GM12864 (cell line): ENCODE measurements around the gene IL6R.
A peak's percentile ranks its signal among the peaks of the same experiment; 100 is the strongest.

Source experiments
- DNase-seq: peaks from one replicate; pipeline ENCODE4 v3.0.0-alpha.2; 2011; ENCODE audit warnings: low read depth
- H3K4me3 ChIP-seq: 2 replicates; pipeline ENCODE4 v1.5.1; 2011; ENCODE audit warnings: mild to moderate bottlenecking, low read depth, low read length, control low read depth
- TF ChIP-seq, protein P1 (sequence below): IDR thresholded peaks from 2 replicates; pipeline ENCODE4 v1.5.1; 2011; ENCODE audit warnings: low read depth, mild to moderate bottlenecking, moderate library complexity, low read length, control low read depth, inconsistent platforms; ENCODE audit errors: missing control alignments

Gene IL6R

DNA sequence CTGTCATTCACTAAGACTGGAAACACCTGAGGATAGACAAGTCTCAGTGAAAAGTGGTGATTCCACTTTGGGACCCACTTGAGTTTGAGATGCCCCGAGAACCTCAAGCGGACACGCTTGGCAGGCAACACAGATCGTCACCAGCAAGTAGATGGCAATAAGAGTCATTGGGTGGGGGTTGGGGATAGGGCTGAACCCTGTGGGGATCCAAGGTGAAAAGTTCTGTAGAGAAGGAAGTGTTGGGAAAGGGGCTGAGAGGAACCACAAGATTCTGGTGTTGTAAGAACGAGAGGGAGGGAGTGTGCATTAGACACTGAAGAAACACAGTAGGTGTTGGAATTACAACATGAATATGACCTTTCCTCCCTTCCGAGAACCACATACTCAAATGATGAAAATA lies 51.5 kb downstream of the IL6R start:
- TF ChIP-seq, protein P1, sequence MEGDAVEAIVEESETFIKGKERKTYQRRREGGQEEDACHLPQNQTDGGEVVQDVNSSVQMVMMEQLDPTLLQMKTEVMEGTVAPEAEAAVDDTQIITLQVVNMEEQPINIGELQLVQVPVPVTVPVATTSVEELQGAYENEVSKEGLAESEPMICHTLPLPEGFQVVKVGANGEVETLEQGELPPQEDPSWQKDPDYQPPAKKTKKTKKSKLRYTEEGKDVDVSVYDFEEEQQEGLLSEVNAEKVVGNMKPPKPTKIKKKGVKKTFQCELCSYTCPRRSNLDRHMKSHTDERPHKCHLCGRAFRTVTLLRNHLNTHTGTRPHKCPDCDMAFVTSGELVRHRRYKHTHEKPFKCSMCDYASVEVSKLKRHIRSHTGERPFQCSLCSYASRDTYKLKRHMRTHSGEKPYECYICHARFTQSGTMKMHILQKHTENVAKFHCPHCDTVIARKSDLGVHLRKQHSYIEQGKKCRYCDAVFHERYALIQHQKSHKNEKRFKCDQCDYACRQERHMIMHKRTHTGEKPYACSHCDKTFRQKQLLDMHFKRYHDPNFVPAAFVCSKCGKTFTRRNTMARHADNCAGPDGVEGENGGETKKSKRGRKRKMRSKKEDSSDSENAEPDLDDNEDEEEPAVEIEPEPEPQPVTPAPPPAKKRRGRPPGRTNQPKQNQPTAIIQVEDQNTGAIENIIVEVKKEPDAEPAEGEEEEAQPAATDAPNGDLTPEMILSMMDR: no peak
- H3K4me3 ChIP-seq: no peak overlapping the region
- no peak for DNase-seq

DNA sequence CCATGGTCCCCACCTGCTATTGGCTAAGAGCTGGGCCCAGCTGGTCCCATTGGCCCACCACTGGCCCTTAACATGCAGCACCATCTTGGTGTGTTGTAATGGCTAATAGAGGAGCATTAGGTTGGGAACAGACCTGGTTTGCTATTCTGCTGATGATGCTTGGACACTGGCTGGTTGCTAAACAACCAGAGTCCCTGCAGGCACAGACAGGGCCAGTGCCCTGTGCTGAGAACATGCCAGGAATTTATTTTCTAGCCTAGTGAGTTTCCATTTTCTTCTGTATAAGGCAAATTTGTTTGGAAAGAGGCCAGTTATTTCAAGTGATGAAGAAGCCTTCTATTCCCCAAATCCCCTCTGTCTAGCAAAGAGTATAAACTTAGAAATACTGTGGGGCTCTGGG lies 53.9 kb downstream of the IL6R start:
- H3K4me3 ChIP-seq: no peak overlapping the region
- no peak for DNase-seq
- TF ChIP-seq, protein P1: no peak

DNA sequence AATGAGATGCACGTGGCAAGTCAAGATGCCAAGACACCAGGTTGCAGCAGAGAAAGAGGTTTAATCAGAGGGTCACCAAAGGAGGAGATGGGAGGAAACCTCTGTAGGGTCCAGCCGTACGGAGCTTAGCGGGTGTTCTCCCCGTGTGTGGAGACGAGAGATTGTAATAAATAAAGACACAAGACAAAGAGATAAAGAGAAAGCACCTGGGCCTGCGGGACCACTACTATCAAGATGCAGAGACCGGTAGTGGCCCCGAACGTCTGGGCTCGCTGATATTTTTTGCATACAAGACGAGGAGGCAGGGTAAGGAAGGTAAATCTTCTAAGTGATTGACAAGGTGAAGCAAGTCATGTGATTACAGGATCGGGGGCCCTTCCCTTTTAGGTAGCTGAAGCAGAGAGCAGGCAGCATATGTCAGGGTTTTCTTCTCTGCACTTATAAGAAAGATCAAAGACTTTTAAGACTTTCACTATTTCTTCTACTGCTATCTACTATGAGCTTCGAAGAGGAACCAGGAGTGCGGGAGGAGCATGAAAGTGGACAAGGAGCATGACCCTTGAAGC lies 55.6 kb downstream of the IL6R start:
- no peak for DNase-seq
- no peak overlapping the region for H3K4me3 ChIP-seq
- TF ChIP-seq, protein P1: no peak

DNA sequence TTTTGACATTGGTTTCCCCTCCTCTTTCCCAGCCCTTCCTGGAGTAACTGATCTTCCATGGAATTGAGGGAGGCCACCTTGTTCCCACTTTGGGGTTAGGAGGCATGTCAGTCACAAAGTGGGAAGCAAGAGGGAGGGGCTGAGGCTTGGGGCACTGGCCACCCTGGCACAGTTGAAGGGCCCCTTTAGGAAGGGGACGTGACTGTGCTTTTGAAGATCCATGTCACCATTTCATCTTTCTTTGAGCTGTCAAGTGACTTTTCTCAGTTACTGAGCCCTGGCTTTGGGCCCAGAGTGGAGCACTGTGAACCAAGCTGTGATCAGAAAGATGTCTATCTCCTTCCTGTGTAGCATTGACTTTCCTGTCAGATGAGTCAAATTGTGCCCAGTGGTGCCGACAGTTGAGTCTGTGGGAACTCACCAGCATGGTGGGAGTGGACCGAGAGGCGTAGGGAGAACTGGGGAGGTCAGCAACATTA lies 58.4 kb downstream of the IL6R start:
- no peak for DNase-seq
- TF ChIP-seq, protein P1: no peak

DNA sequence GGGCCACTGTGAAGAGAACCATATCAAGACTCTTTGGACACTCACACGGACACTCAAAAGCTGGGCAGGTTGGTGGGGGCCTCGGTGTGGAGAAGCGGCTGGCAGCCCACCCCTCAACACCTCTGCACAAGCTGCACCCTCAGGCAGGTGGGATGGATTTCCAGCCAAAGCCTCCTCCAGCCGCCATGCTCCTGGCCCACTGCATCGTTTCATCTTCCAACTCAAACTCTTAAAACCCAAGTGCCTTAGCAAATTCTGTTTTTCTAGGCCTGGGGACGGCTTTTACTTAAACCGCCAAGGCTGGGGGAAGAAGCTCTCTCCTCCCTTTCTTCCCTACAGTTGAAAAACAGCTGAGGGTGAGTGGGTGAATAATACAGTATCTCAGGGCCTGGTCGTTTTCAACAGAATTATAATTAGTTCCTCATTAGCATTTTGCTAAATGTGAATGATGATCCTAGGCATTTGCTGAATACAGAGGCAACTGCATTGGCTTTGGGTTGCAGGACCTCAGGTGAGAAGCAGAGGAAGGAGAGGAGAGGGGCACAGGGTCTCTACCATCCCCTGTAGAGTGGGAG lies 60.6 kb downstream of the IL6R start:
- TF ChIP-seq, protein P1: no peak
- H3K4me3 ChIP-seq: no peak overlapping the region
- DNase-seq: no peak

More for the DNA sequence above, 58.4 kb downstream of the IL6R start:
- H3K4me3 ChIP-seq: no peak overlapping the region

DNA sequence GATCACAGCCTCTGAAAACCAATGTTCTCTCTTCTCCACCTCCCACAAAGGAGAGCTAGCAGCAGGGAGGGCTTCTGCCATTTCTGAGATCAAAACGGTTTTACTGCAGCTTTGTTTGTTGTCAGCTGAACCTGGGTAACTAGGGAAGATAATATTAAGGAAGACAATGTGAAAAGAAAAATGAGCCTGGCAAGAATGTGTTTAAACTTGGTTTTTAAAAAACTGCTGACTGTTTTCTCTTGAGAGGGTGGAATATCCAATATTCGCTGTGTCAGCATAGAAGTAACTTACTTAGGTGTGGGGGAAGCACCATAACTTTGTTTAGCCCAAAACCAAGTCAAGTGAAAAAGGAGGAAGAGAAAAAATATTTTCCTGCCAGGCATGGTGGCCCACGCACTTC lies 61.1 kb downstream of the IL6R start:
- no peak overlapping the region for H3K4me3 ChIP-seq
- TF ChIP-seq, protein P1: no peak
- no peak for DNase-seq

DNA sequence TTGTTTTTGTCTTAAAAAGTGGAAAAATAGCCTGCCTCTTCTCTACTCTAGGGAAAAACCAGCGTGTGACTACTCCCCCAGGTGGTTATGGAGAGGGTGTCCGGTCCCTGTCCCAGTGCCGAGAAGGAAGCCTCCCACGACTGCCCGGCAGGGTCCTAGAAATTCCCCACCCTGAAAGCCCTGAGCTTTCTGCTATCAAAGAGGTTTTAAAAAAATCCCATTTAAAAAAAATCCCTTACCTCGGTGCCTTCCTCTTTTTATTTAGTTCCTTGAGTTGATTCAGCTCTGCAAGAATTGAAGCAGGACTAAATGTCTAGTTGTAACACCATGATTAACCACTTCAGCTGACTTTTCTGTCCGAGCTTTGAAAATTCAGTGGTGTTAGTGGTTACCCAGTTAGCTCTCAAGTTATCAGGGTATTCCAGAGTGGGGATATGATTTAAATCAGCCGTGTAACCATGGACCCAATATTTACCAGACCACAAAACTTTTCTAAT lies 61.8 kb downstream of the IL6R start:
- TF ChIP-seq, protein P1: peak; percentile 33
- no peak for DNase-seq

More for the DNA sequence above, 61.8 kb downstream of the IL6R start:
- no peak overlapping the region for H3K4me3 ChIP-seq
